ENCODE measurements around the gene FAM78A. TPM values are rescaled to one million over a fixed set of nuclear protein-coding genes. Genes with fewer than 3 reads are reported as not detected.
A peak's percentile ranks its signal among the peaks of the same experiment; 100 is the strongest.
"Not testable (repeated sequence)": the region's sequence is repeated elsewhere in the genome, so short reads cannot be mapped to it uniquely, and the experiment has no call there.

Gene FAM78A
- total RNA-seq, 2 experiments from 2014 or later: 36.1 to 37.4 TPM

GRCh38 chr9:131233556-131233955 is 42.8 kb downstream of the FAM78A start:
- H3K4me1 Mint-ChIP-seq: peaks cover 18% of the 10 kb centered on the region

GRCh38 chr9:131228988-131229387 is 47.3 kb downstream of the FAM78A start:
- H3K4me1 Mint-ChIP-seq: peaks cover 11% of the 10 kb centered on the region
- no peak for DNase-seq
- no peaks in the 10 kb centered on the region for H3K27me3 Mint-ChIP-seq
- no peak overlapping the region for H3K27ac Mint-ChIP-seq
- H3K9me3 Mint-ChIP-seq: no peaks in the 10 kb centered on the region
- no peak overlapping the region for H3K4me3 Mint-ChIP-seq
- H3K36me3 Mint-ChIP-seq: peaks cover 32% of the 10 kb centered on the region

More at GRCh38 chr9:131233556-131233955, 42.8 kb downstream of the FAM78A start:
- no peak overlapping the region for H3K4me3 Mint-ChIP-seq
- no peak for DNase-seq
- peak overlapping the region; percentile 74 for H3K27ac Mint-ChIP-seq
- H3K9me3 Mint-ChIP-seq: no peaks in the 10 kb centered on the region
- no peaks in the 10 kb centered on the region for H3K27me3 Mint-ChIP-seq
- peaks cover 29% of the 10 kb centered on the region for H3K36me3 Mint-ChIP-seq

GRCh38 chr9:131227959-131228460 is 48.3 kb downstream of the FAM78A start:
- no peaks in the 10 kb centered on the region for H3K27me3 Mint-ChIP-seq
- peaks cover 4% of the 10 kb centered on the region for H3K4me1 Mint-ChIP-seq
- no peak overlapping the region for H3K27ac Mint-ChIP-seq
- peaks cover 26% of the 10 kb centered on the region for H3K36me3 Mint-ChIP-seq
- no peaks in the 10 kb centered on the region for H3K9me3 Mint-ChIP-seq
- no peak for DNase-seq
- no peak overlapping the region for H3K4me3 Mint-ChIP-seq

- Mint-ChIP-seq H3K4me3 (no peak overlapping the region), H3K4me1 (peaks cover 4% of the 10 kb centered on the region), H3K9me3 (no peaks in the 10 kb centered on the region), H3K27me3 (no peaks in the 10 kb centered on the region), H3K27ac (no peak overlapping the region), H3K36me3 (peaks cover 25% of the 10 kb centered on the region)
- no peak for DNase-seq
Observed at GRCh38 chr9:131227112-131227958, 49.0 kb downstream of the FAM78A start.

GRCh38 chr9:131226226-131226625 is 50.1 kb downstream of the FAM78A start:
- no peak overlapping the region for H3K27ac Mint-ChIP-seq
- H3K4me3 Mint-ChIP-seq: no peak overlapping the region
- peaks cover 8% of the 10 kb centered on the region for H3K4me1 Mint-ChIP-seq
- no peak for DNase-seq
- H3K36me3 Mint-ChIP-seq: peaks cover 28% of the 10 kb centered on the region
- H3K27me3 Mint-ChIP-seq: no peaks in the 10 kb centered on the region
- no peaks in the 10 kb centered on the region for H3K9me3 Mint-ChIP-seq

- no peak overlapping the region for H3K27ac Mint-ChIP-seq
- H3K4me1 Mint-ChIP-seq: peaks cover 8% of the 10 kb centered on the region
- H3K9me3 Mint-ChIP-seq: no peaks in the 10 kb centered on the region
- no peak for DNase-seq
- no peak overlapping the region for H3K4me3 Mint-ChIP-seq
- no peaks in the 10 kb centered on the region for H3K27me3 Mint-ChIP-seq
- peaks cover 18% of the 10 kb centered on the region for H3K36me3 Mint-ChIP-seq
Observed at GRCh38 chr9:131222460-131222859, 53.9 kb downstream of the FAM78A start.

- H3K36me3 Mint-ChIP-seq: peaks cover 20% of the 10 kb centered on the region
- DNase-seq: no peak
Observed at GRCh38 chr9:131220485-131220884, 55.8 kb downstream of the FAM78A start.

GRCh38 chr9:131218370-131218769 is 57.9 kb downstream of the FAM78A start:
- Mint-ChIP-seq H3K27me3 (no peaks in the 10 kb centered on the region), H3K27ac (no peak overlapping the region), H3K36me3 (peaks cover 27% of the 10 kb centered on the region), H3K4me3 (no peak overlapping the region), H3K9me3 (no peaks in the 10 kb centered on the region), H3K4me1 (peaks cover 11% of the 10 kb centered on the region)
- DNase-seq: no peak

More at GRCh38 chr9:131220485-131220884, 55.8 kb downstream of the FAM78A start:
- Mint-ChIP-seq H3K9me3 (no peaks in the 10 kb centered on the region), H3K27ac (no peak overlapping the region), H3K4me1 (peaks cover 7% of the 10 kb centered on the region), H3K27me3 (no peaks in the 10 kb centered on the region), H3K4me3 (no peak overlapping the region)

- H3K27me3 Mint-ChIP-seq: no peaks in the 10 kb centered on the region
- DNase-seq: no peak
- no peak overlapping the region for H3K27ac Mint-ChIP-seq
- peaks cover 32% of the 10 kb centered on the region for H3K36me3 Mint-ChIP-seq
- peaks cover 11% of the 10 kb centered on the region for H3K4me1 Mint-ChIP-seq
- H3K9me3 Mint-ChIP-seq: peaks cover 1% of the 10 kb centered on the region
- H3K4me3 Mint-ChIP-seq: no peak overlapping the region
Observed at GRCh38 chr9:131217331-131218031, 58.8 kb downstream of the FAM78A start.

- Mint-ChIP-seq H3K36me3 (peaks cover 35% of the 10 kb centered on the region), H3K4me1 (peaks cover 7% of the 10 kb centered on the region), H3K9me3 (peaks cover 6% of the 10 kb centered on the region), H3K27ac (no peak overlapping the region), H3K27me3 (no peaks in the 10 kb centered on the region), H3K4me3 (no peak overlapping the region)
- DNase-seq: no peak
Observed at GRCh38 chr9:131216806-131217205, 59.5 kb downstream of the FAM78A start.

- Mint-ChIP-seq H3K27ac (no peak overlapping the region), H3K4me1 (peaks cover 6% of the 10 kb centered on the region), H3K27me3 (no peaks in the 10 kb centered on the region), H3K9me3 (peaks cover 18% of the 10 kb centered on the region), H3K36me3 (peaks cover 53% of the 10 kb centered on the region), H3K4me3 (no peak overlapping the region)
- DNase-seq: no peak
Observed at GRCh38 chr9:131214876-131215275, 61.4 kb downstream of the FAM78A start.

GRCh38 chr9:131214286-131214856 is 61.9 kb downstream of the FAM78A start:
- no peak overlapping the region for H3K27ac Mint-ChIP-seq
- no peaks in the 10 kb centered on the region for H3K27me3 Mint-ChIP-seq
- H3K4me3 Mint-ChIP-seq: no peak overlapping the region
- peaks cover 6% of the 10 kb centered on the region for H3K4me1 Mint-ChIP-seq
- peaks cover 18% of the 10 kb centered on the region for H3K9me3 Mint-ChIP-seq
- peaks cover 58% of the 10 kb centered on the region for H3K36me3 Mint-ChIP-seq
- DNase-seq: no peak

- H3K4me1 Mint-ChIP-seq, DNase-seq, H3K4me3 Mint-ChIP-seq, H3K27me3 Mint-ChIP-seq, H3K27ac Mint-ChIP-seq: not testable (repeated sequence)
- Mint-ChIP-seq H3K36me3 (peaks cover 65% of the 10 kb centered on the region), H3K9me3 (peaks cover 18% of the 10 kb centered on the region)
Observed at GRCh38 chr9:131211920-131212319, 64.4 kb downstream of the FAM78A start.
